Heart right ventricle (tissue), 16 donors: ENCODE data around the gene TNFAIP2. TPM values are rescaled to one million over a fixed set of nuclear protein-coding genes. Genes with fewer than 3 reads are reported as not detected.

ENCODE experiments used
- ATAC-seq, 8 donors: fragments of 200-7000 bp; cut with Tn5 transposase; one replicate each; pipeline ENCODE4 v1.9.1; 2020; ENCODE audit warnings: mild to moderate bottlenecking in 8 of 8, moderate library complexity in 8 of 8, moderate number of reproducible peaks in 1 of 8
- DNase-seq, 2 donors: peaks; one replicate each; pipeline ENCODE4 v3.0.0-alpha.2; 2020
- H3K27ac ChIP-seq, 10 donors: fragments of 200-600 bp; sonication (generic) in 2 of 10; one replicate each; pipeline versions ENCODE4 v1.5.0 to v1.8.0; 2020 to 2022; ENCODE audit warnings: mild to moderate bottlenecking in 3 of 10
- H3K27me3 ChIP-seq, 7 donors: fragments of 200-600 bp; one replicate each; pipeline ENCODE4 v1.8.0; 2021 to 2022; ENCODE audit warnings: mild to moderate bottlenecking in 2 of 7
- H3K36me3 ChIP-seq, 9 donors: fragments of 200-600 bp; sonication (generic) in 1 of 9; one replicate each; pipeline versions ENCODE4 v1.5.0 to v1.8.0; 2020 to 2022; ENCODE audit warnings: mild to moderate bottlenecking in 2 of 9
- H3K4me1 ChIP-seq, 9 donors: fragments of 200-600 bp; sonication (generic) in 1 of 9; one replicate each; pipeline versions ENCODE4 v1.5.0 to v1.8.0; 2020 to 2022; ENCODE audit warnings: mild to moderate bottlenecking in 4 of 9
- H3K4me3 ChIP-seq, 10 donors: fragments of 200-600 bp; sonication (generic) in 2 of 10; one replicate each; pipeline versions ENCODE4 v1.5.0 to v1.8.0; 2020 to 2022; ENCODE audit warnings: mild to moderate bottlenecking in 7 of 10, moderate library complexity in 2 of 10
- H3K9me3 ChIP-seq, 11 donors: fragments of 200-600 bp in 10 of 11; sonication (generic) in 2 of 11; one replicate each; pipeline versions ENCODE4 v1.5.0 to v1.8.0; 2013 to 2022; ENCODE audit warnings: mild to moderate bottlenecking in 2 of 11, control low read depth in 1 of 11, moderate library complexity in 1 of 11
- WGBS, 2 donors: extraction: QIAGEN DNeasy Blood & Tissue Kit; methylation state at CpG; one replicate each; pipeline ENCODE4 v1.1.7; 2013; ENCODE audit warnings: inconsistent platforms in 1 of 2; 5-methylcytosine and 5-hydroxymethylcytosine counted together
- intact Hi-C, 10 donors: fragments of 100-400 bp; cut with DNase I; formaldehyde crosslinking; loops; one replicate each; pipeline versions ENCODE4 v1.11.1 to v1.14.2; 2022
- polyA plus RNA-seq, 2 donors: library from polyadenylated mRNA; stranded (reverse); fragments of 200-250 nt; gene quantifications; one replicate each; pipeline ENCODE4 v1.2.3, GENCODE V29; 2013
- total RNA-seq, 10 donors: library from RNA; stranded (reverse); fragmentation: NEBNext Ultra II Directional in 3 of 10; extraction: Animal tissue kit (Norgen Biotek cat#: 25700) in 3 of 10; gene quantifications; one replicate each; pipeline versions ENCODE4 v1.2.1 to v1.2.4, GENCODE V29; 2021 to 2023
- TF ChIP-seq, protein P1 (sequence below), 9 donors: fragments of 200-600 bp; sonication (generic) in 2 of 9; IDR thresholded peaks; one replicate each; pipeline versions ENCODE4 v1.5.0 to v1.8.0; 2021 to 2022; ENCODE audit warnings: antibody characterized with exemption in 9 of 9, mild to moderate bottlenecking in 5 of 9, moderate library complexity in 1 of 9
- donor health status: Arrhythmogenic right ventricular cardiomyopathy.
- donor health status: ischemic (EF 13 %, LVEDD 7.1; RV severe dilation, severe dysfunction).
- donor health status: healthy with polysubstance abuse.
- donor health status: DM: no; HTN: yes; CAD: no.
- donor health status: DM: no; HTN: no; CAD: no.
- donor health status: ischemic (EF 25% LVEDD 6.9; RV normal size, moderate dysfunction).
- donor health status: ischemic (EF 25% LVEDD 5.7; RV mildly dilated, moderate dysfunction).
- donor health status: healthy.
- donor health status: DM: yes; HTN: yes; CAD: no.
- donor health status: Ischemic cardiomyopathy.
- donor health status: ischemic (EF 35%, LVEDD 5.7; RV mildly dilated, moderate dysfunction).
- donor health status: nonischemic (EF 11% LVEDD 7.7; RV severe dilation, severe dysfunction).
- donor health status: DM: yes; HTN: yes; CAD: no.
- donor health status: PGD.
- donor health status: ischemic (EF 29% LVEDD 5.4; RV normal size, mild dysfunction).
- donor health status: nonischemic (EF 23%, LVEDD 6.1; RV moderate dilation, normal function).

TNFAIP2 gene
- total and polyA plus RNA-seq, 12 donors = 21.8 to 138 (median 42.0) TPM

DNA sequence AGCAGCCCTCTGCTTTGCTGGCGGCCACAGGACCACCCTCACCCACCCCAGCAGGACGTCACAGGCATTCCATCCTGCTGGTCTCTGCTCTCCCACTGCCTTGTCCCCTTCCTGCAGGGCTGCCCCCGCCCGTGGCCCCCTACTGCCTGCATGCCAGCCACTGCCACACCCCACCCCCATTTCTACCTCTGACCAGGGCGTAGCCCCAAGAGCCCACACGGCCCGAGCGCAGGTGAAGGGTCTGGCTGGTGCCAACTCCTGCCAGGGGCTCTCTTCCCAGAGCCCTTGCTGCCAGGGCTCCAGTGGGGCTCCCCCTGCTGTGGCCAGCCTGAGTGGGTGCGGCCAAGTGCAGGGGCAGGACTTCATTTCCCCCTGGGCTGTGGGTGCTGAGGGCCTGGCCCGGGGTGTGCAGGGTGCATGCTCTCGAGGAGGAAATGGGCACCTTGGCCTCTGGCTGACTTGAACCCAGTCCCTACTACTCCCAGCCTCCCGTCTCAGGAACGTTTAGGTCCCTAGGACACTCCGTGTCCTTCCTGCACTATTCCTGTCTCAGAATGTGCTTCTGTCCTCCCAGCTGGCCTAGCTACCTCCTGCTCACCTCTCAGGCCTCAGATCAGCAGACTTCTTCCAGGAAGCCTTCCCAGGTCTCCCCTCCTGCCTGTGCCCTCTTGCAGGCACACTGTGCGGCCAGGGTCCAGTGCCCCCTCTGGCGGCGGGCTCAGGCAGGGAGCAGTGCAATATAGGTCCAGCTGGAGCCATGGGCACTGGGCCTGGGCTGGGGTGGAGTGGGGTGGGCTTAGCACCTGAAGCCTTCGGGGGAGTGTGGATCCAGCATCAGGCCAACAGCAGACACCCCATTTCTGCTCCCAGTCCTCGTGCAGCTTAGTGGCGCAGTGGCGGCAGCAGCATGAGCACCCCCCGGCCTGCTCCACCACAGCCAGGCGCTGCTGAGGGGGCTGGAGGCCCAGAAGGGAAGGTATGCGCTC, 37.9 kb upstream of the TNFAIP2 start:
- Histone ChIP-seq H3K36me3 (no peaks in the 10 kb centered on the region), H3K4me3 (no peak overlapping the region), H3K4me1 (peaks cover 0 to 8% (median 0%) of the 10 kb centered on the region in 9 donors), H3K27me3 (peaks cover 0 to 51% (median 42%) of the 10 kb centered on the region in 7 donors), H3K9me3 (no peaks in the 10 kb centered on the region), H3K27ac (no peak overlapping the region)
- TF ChIP-seq, protein P1, sequence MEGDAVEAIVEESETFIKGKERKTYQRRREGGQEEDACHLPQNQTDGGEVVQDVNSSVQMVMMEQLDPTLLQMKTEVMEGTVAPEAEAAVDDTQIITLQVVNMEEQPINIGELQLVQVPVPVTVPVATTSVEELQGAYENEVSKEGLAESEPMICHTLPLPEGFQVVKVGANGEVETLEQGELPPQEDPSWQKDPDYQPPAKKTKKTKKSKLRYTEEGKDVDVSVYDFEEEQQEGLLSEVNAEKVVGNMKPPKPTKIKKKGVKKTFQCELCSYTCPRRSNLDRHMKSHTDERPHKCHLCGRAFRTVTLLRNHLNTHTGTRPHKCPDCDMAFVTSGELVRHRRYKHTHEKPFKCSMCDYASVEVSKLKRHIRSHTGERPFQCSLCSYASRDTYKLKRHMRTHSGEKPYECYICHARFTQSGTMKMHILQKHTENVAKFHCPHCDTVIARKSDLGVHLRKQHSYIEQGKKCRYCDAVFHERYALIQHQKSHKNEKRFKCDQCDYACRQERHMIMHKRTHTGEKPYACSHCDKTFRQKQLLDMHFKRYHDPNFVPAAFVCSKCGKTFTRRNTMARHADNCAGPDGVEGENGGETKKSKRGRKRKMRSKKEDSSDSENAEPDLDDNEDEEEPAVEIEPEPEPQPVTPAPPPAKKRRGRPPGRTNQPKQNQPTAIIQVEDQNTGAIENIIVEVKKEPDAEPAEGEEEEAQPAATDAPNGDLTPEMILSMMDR (IDR thresholded peaks at IDR 0.05) = peak in 3 of 9 donors; percentile 4 to 12 (median 5)
- ATAC-seq (no peak), DNase-seq (no peak)
- WGBS, 2 donors = 73% methylated on average over 24 of the region's 24 CpGs
- intact Hi-C loops = loop anchor here in 1 of 10 donors (5.0 kb wide), 1 partner anchor 208 kb away; no protein-coding TSS in a partner anchor

- TF ChIP-seq, protein P1 (IDR thresholded peaks at IDR 0.05) = no peak
- no peak overlapping the region for H3K27ac ChIP-seq
These were observed 36.4 kb upstream of the TNFAIP2 start for GRCh38 chr14:103086771-103087342.

GRCh38 chr14:103087343-103087835, 35.9 kb upstream of the TNFAIP2 start:
- Histone ChIP-seq H3K36me3 (no peaks in the 10 kb centered on the region), H3K27ac (no peak overlapping the region), H3K4me3 (no peak overlapping the region), H3K4me1 (peaks cover 0 to 21% (median 12%) of the 10 kb centered on the region in 9 donors), H3K27me3 (peaks cover 0 to 57% (median 43%) of the 10 kb centered on the region in 7 donors), H3K9me3 (no peaks in the 10 kb centered on the region)
- TF ChIP-seq, protein P1 (IDR thresholded peaks at IDR 0.05) = no peak
- peak in 1 of 2 donors; percentile 7 for DNase-seq
- intact Hi-C loops = loop anchor here in 1 of 10 donors (5.0 kb wide), 1 partner anchor 210 kb away; no protein-coding TSS in a partner anchor
- WGBS, 2 donors = 71 to 75% methylated on average over 13 of the region's 13 CpGs
- no peak for ATAC-seq

More at GRCh38 chr14:103086771-103087342, 36.4 kb upstream of the TNFAIP2 start:
- Histone ChIP-seq H3K9me3 (no peaks in the 10 kb centered on the region), H3K27me3 (peaks cover 0 to 57% (median 46%) of the 10 kb centered on the region in 7 donors), H3K4me3 (no peak overlapping the region), H3K4me1 (peaks cover 0 to 19% (median 11%) of the 10 kb centered on the region in 9 donors), H3K36me3 (no peaks in the 10 kb centered on the region)
- WGBS, 2 donors = 75 to 79% methylated on average over 8 of the region's 8 CpGs
- ATAC-seq (no peak), DNase-seq (peak in 1 of 2 donors; percentile 9)
- intact Hi-C loops = loop anchor here in 1 of 10 donors (5.0 kb wide), 1 partner anchor 210 kb away; no protein-coding TSS in a partner anchor

DNA sequence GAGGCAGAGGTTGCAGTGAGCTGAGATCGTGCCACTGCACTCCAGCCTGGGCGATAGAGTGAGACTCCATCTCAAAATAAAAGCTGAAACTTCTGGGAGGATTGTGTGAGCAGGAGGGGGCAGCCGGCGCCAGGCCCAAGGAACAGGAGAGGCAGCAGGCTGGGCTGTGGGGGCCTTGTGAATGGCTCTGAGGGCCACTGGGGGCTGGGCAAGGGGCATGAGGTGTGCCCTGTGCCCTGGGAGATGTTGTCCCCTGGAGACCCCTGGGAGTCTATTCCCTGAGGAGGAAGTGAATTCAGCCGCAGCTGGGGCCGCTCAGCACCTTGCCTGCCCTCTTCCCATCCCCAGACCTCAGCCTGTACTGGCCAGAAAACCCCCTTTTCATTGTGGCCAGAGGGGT, 34.3 kb upstream of the TNFAIP2 start:
- peaks cover 0 to 48% (median 34%) of the 10 kb centered on the region in 7 donors for H3K27me3 ChIP-seq
- H3K27ac ChIP-seq = no peak overlapping the region
- no peaks in the 10 kb centered on the region for H3K9me3 ChIP-seq
- intact Hi-C loops = loop anchor here in 1 of 10 donors (5.0 kb wide), 1 partner anchor 212 kb away; no protein-coding TSS in a partner anchor
- DNase-seq (peak in 1 of 2 donors; percentile 7), ATAC-seq (no peak)
- WGBS, 2 donors = 88 to 91% methylated on average over 6 of the region's 6 CpGs
- peaks cover 0 to 19% (median 12%) of the 10 kb centered on the region in 9 donors for H3K4me1 ChIP-seq
- H3K36me3 ChIP-seq = no peaks in the 10 kb centered on the region
- TF ChIP-seq, protein P1 (IDR thresholded peaks at IDR 0.05) = no peak
- no peak overlapping the region for H3K4me3 ChIP-seq
